ENCODE data around the gene MANEA. TPM values are rescaled to one million over a fixed set of nuclear protein-coding genes. Genes with fewer than 3 reads are reported as not detected.
A peak's percentile ranks its signal among the peaks of the same experiment; 100 is the strongest.

MANEA gene
- polyA plus RNA-seq, 2 of the 4 experiments (the other 2 are of a cell fraction) = 4.0 to 13.3 TPM

DNA sequence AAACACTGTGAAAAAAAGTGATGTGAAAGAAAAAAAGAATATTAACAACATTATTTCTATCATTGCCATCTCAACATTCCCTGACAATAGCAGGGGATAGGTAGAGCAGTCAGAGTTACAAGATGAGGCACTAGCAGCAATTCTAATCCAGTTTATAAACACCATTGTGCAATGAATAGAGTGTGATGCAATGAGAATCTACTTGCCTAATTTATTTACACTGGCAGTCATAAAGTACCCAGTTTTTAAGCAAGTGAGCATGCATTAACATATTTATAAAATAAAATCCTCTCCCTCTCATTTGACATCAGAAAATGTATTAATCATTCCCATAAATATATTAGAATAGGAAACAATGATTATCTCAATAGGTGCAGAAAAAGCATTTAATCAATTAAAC is 2.5 kb upstream of the MANEA start:
- Histone ChIP-seq H3K27ac (no peak overlapping the region), H3K4me3 (no peak overlapping the region), H3K4me2 (peak overlapping the region; percentile 66; the same call in 2 of the 3 replicates), H3K4me1 (peaks cover 12% of the 10 kb centered on the region; the same call in 2 of the 3 replicates), H3K9me3 (no peaks in the 10 kb centered on the region)
- ChIA-PET POLR2A (no interaction called here), CTCF (no interaction called here)
- no peak for FAIRE-seq
- TF ChIP-seq HDAC2 (IDR thresholded peaks at IDR 0.05) = no peak
- TF ChIP-seq, protein P1, sequence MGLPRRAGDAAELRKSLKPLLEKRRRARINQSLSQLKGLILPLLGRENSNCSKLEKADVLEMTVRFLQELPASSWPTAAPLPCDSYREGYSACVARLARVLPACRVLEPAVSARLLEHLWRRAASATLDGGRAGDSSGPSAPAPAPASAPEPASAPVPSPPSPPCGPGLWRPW (IDR thresholded peaks at IDR 0.05) = peak; percentile 70
- TF ChIP-seq, protein P2, sequence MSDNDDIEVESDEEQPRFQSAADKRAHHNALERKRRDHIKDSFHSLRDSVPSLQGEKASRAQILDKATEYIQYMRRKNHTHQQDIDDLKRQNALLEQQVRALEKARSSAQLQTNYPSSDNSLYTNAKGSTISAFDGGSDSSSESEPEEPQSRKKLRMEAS (IDR thresholded peaks at IDR 0.05) = no peak
- TF ChIP-seq FOSB (CRISPR knock-in tag; IDR thresholded peaks at IDR 0.05) = no peak
- TF ChIP-seq MAFK (IDR thresholded peaks at IDR 0.05; ENCODE audit: partially characterized antibody) = no peak
- no peak for TF ChIP-seq HOXB13 (CRISPR knock-in tag; IDR thresholded peaks at IDR 0.05; ENCODE audit: low read depth)
- TF ChIP-seq NR3C1 (IDR thresholded peaks at IDR 0.05) = no peak
- peak; percentile 81 to 88 for TF ChIP-seq CEBPB (IDR thresholded peaks at IDR 0.05)
- DNase-seq (ENCODE audit: low read depth in 1 of 2, low spot score in 1 of 2) = no peak
- no peak for ATAC-seq

DNA sequence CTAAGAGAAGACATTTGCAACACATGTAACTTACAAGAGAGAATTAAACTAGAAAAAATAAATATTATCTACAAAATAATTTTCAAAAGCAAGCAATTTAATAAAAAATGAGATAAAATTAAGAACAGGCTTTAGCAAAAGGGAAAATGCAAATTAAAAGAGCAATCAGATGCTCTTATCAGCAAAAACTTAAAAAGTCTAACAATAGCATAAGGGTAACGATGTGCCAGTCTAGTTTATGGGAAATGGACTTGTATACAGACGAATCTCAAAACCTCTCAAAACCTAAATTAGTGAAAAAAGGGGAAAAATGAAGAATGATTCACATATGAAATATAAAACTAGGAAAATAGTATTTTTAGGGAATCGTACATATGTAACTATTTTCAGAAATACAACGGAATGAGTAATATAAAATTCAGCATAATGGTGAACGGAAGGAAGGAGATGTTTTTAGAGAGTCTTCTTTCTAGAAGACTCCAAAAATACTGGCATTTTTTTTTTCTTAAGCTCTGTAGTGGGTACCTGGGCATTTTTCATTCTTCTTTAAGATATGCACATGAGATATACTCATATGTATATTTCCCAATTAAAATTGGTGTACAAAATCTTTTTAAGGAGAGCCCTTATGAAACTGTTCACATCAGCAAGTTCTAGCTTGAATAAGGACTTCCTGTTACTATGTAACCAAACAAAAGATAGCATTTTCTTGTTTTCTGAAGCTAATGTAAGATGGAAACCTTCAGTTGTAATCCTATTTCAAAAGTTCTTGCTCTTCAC is 927 bp upstream of the MANEA start:
- peak overlapping the region; percentile 91 to 92 for H3K27ac ChIP-seq
- CTCF ChIA-PET = no interaction called here
- peak overlapping the region; percentile 66 for H3K4me2 ChIP-seq
- H3K4me1 ChIP-seq = peaks cover 12% of the 10 kb centered on the region; the same call in 2 of the 3 replicates
- TF ChIP-seq MAFK (IDR thresholded peaks at IDR 0.05; ENCODE audit: partially characterized antibody) = peak; percentile 25
- no peak for TF ChIP-seq BHLHE40 (IDR thresholded peaks at IDR 0.05; ENCODE audit: low read depth, low read length)
- TF ChIP-seq RARB (CRISPR knock-in tag; IDR thresholded peaks at IDR 0.05) = no peak
- TF ChIP-seq, protein P2 (IDR thresholded peaks at IDR 0.05) = no peak
- POLR2A ChIA-PET = interaction anchor here (2.1 kb wide), 1 partner anchor 10 kb away, joined by 5 read pairs; no protein-coding TSS in a partner anchor
- peak in 1 of 2 experiments; percentile 32; a peak in 3 of 6 replicates for ATAC-seq
- DNase-seq (ENCODE audit: low read depth in 1 of 2, low spot score in 1 of 2) = no peak
- 6% methylated on average over 5 of the region's 5 CpGs for WGBS (ENCODE audit: missing lambda C conversion rate)
- no peaks in the 10 kb centered on the region for H3K9me3 ChIP-seq
- H3K4me3 ChIP-seq = peak overlapping the region; percentile 96
- FAIRE-seq = no peak

DNA sequence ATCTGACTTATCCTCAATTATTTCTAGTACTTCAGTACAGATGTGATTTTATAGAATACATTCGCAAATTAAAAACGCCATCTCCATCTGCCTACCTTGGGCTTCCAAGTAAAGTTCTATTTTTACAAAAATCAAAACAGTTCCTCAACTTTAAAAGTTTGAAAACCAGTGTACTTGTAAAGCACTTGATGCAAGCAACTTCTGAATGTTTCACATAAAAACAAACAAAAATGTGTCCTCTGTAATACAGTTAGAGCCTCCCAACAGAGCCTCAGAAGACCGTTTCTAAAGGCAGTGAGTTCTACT is 384 bp upstream of the MANEA start:
- peaks cover 12% of the 10 kb centered on the region; the same call in 2 of the 3 replicates for H3K4me1 ChIP-seq
- no peak for FAIRE-seq
- no peak for ATAC-seq
- TF ChIP-seq FOSB (CRISPR knock-in tag; IDR thresholded peaks at IDR 0.05) = no peak
- TF ChIP-seq, protein P1 (IDR thresholded peaks at IDR 0.05) = no peak
- TF ChIP-seq, protein P3, sequence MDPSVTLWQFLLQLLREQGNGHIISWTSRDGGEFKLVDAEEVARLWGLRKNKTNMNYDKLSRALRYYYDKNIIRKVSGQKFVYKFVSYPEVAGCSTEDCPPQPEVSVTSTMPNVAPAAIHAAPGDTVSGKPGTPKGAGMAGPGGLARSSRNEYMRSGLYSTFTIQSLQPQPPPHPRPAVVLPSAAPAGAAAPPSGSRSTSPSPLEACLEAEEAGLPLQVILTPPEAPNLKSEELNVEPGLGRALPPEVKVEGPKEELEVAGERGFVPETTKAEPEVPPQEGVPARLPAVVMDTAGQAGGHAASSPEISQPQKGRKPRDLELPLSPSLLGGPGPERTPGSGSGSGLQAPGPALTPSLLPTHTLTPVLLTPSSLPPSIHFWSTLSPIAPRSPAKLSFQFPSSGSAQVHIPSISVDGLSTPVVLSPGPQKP (IDR thresholded peaks at IDR 0.05; ENCODE audit: low read depth, low read length) = no peak
- no peak for TF ChIP-seq MYC (IDR thresholded peaks at IDR 0.05; ENCODE audit: borderline replicate concordance, low read length)
- no peak for TF ChIP-seq MAZ (IDR thresholded peaks at IDR 0.05; ENCODE audit: borderline replicate concordance, low read depth, low read length)
- TF ChIP-seq RNF2 (IDR thresholded peaks at IDR 0.05; ENCODE audit: borderline replicate concordance, low read depth) = no peak
- no peak for TF ChIP-seq JUN (IDR thresholded peaks at IDR 0.05)
- no peak for TF ChIP-seq HOXB5 (CRISPR knock-in tag; IDR thresholded peaks at IDR 0.05)
- TF ChIP-seq CHD2 (IDR thresholded peaks at IDR 0.05; ENCODE audit: low read length, partially characterized antibody) = no peak
- TF ChIP-seq FOXS1 (CRISPR knock-in tag; IDR thresholded peaks at IDR 0.05) = no peak
- H3K4me3 ChIP-seq = peak overlapping the region; percentile 96
- peak overlapping the region; percentile 66 for H3K4me2 ChIP-seq
- WGBS (ENCODE audit: missing lambda C conversion rate) = 2% methylated on average over 3 of the region's 3 CpGs
- H3K9me3 ChIP-seq = no peaks in the 10 kb centered on the region
- H3K27ac ChIP-seq = peak overlapping the region; percentile 91 to 92
- ChIA-PET CTCF (no interaction called here), POLR2A (interaction anchor here (2.1 kb wide), 1 partner anchor 10 kb away, joined by 5 read pairs; no protein-coding TSS in a partner anchor)
- DNase-seq (ENCODE audit: low read depth in 1 of 2, low spot score in 1 of 2) = no peak
